GM12878 (cell line): ENCODE measurements around the gene S100A4. TPM values are rescaled to one million over a fixed set of nuclear protein-coding genes. Genes with fewer than 3 reads are reported as not detected.

Experiments used
- ATAC-seq: fragments of 200-7000 bp; cut with Tn5 transposase; 3 replicates; pipeline ENCODE4 v1.9.1; 2020; ENCODE audit warnings: mild to moderate bottlenecking, moderate library complexity
- BruUV-seq: library from RNA; stranded (reverse); fragments of 400-500 nt; replicated peaks from 2 replicates; lab custom pipeline; 2021; lab: Mats Ljungman, UMichigan
- CTCF ChIA-PET: fragments of 300-600 bp; sonication (Branson Sonifier 250); formaldehyde crosslinking; extraction: SDS; loops from one replicate; lab custom pipeline; 2021; ENCODE audit warnings: inconsistent platforms; lab: Yijun Ruan, JAX
- POLR2A ChIA-PET: fragments of 350-600 bp; formaldehyde crosslinking; extraction: SDS; loops from one replicate; lab custom pipeline; 2021; ENCODE audit warnings: inconsistent platforms; lab: Charles Lee
- RAD21 ChIA-PET: fragments of 300-600 bp; sonication (Branson Sonifier 250); formaldehyde crosslinking; loops from one replicate; lab custom pipeline; 2023; ENCODE audit warnings: antibody characterized with exemption; ENCODE audit not compliant: unreplicated experiment; lab: Charles Lee
- SMC1A ChIA-PET: fragments of 300-600 bp; sonication (Branson Sonifier 250); formaldehyde crosslinking; loops from one replicate; lab custom pipeline; 2023; ENCODE audit not compliant: unreplicated experiment, uncharacterized antibody; lab: Charles Lee
- DNase-seq: peaks from one replicate; pipeline ENCODE4 v3.0.0-alpha.2; 2011; ENCODE audit warnings: low read depth, low spot score
- FAIRE-seq: peaks from 3 replicates; lab custom pipeline; 2011; peaks lifted over from hg19 to GRCh38; lab: Jason Lieb, UNC
- H2AFZ ChIP-seq: 2 replicates; pipeline ENCODE4 v1.6.0; 2011; ENCODE audit warnings: low read depth, low read length, control low read depth; ENCODE audit not compliant: control insufficient read depth
- H3K27ac ChIP-seq: 2 replicates; pipeline ENCODE4 v1.5.1; 2011; ENCODE audit warnings: control low read depth; ENCODE audit not compliant: control insufficient read depth, insufficient read depth
- H3K27me3 ChIP-seq, 2 experiments: replicated peaks in 1 of 2; 2 replicates each; pipeline versions ENCODE4 v1.6.0 to v1.6.1; 2011; ENCODE audit warnings: low read length in 1 of 2; ENCODE audit not compliant: control insufficient read depth in 2 of 2, insufficient read depth in 2 of 2
- H3K36me3 ChIP-seq, 2 experiments: 2 replicates each; pipeline ENCODE4 v1.5.1; 2011; ENCODE audit warnings: low read length in 1 of 2; ENCODE audit not compliant: control insufficient read depth in 2 of 2, insufficient read depth in 2 of 2
- H3K4me1 ChIP-seq: 2 replicates; pipeline ENCODE4 v1.6.1; 2011; ENCODE audit warnings: mild to moderate bottlenecking, low read length, moderate library complexity, mixed read lengths; ENCODE audit not compliant: control insufficient read depth, insufficient read depth
- H3K4me2 ChIP-seq: 2 replicates; pipeline ENCODE4 v1.6.0; 2011; ENCODE audit warnings: control low read depth; ENCODE audit not compliant: control insufficient read depth, insufficient read depth
- H3K4me3 ChIP-seq: fragments of 200-600 bp; sonication (generic); 2 replicates; pipeline ENCODE4 v1.5.1; 2016
- H3K79me2 ChIP-seq: 2 replicates; pipeline ENCODE4 v1.6.0; 2011; ENCODE audit warnings: low read length; ENCODE audit not compliant: control insufficient read depth, insufficient read depth
- H3K9ac ChIP-seq: 2 replicates; pipeline ENCODE4 v1.8.0; 2011; ENCODE audit warnings: low read length, control low read depth, mixed read lengths; ENCODE audit not compliant: control insufficient read depth, insufficient read depth
- H3K9me3 ChIP-seq: replicated peaks from 3 replicates; pipeline ENCODE4 v1.5.1; 2011; ENCODE audit warnings: mild to moderate bottlenecking, low read length; ENCODE audit not compliant: control insufficient read depth, insufficient read depth
- H4K20me1 ChIP-seq: 2 replicates; pipeline ENCODE4 v1.6.0; 2011; ENCODE audit not compliant: control insufficient read depth, insufficient read depth
- CEBPZ ChIP-seq: fragments of 150-350 bp; IDR thresholded peaks from 2 replicates; pipeline ENCODE4 v1.6.1; 2016; ENCODE audit warnings: low read depth, low read length
- ESRRA ChIP-seq: IDR thresholded peaks from 2 replicates; pipeline ENCODE4 v1.6.1; 2012; ENCODE audit warnings: mild to moderate bottlenecking, low read length, improper control_type of control experiment
- FOS ChIP-seq: IDR thresholded peaks from 3 replicates; pipeline ENCODE4 v1.6.1; 2011; ENCODE audit warnings: borderline replicate concordance; ENCODE audit not compliant: insufficient read length; ENCODE audit errors: extremely low read depth
- HDAC2 ChIP-seq: fragments of 200-600 bp; sonication (generic); IDR thresholded peaks from 2 replicates; pipeline ENCODE4 v1.6.1; 2017
- MYC ChIP-seq: IDR thresholded peaks from 2 replicates; pipeline ENCODE4 v1.6.1; 2011; ENCODE audit warnings: mild to moderate bottlenecking, low read length, moderate library complexity, inconsistent platforms; ENCODE audit not compliant: insufficient read depth, insufficient replicate concordance, insufficient read length, severe bottlenecking
- NR2F1 ChIP-seq: fragments of 450-650 bp; conservative IDR thresholded peaks from 2 replicates; pipeline ENCODE4 v1.6.1; 2017; ENCODE audit warnings: mild to moderate bottlenecking
- NRF1 ChIP-seq: conservative IDR thresholded peaks from 2 replicates; pipeline ENCODE4 v1.6.1; 2011; ENCODE audit warnings: mild to moderate bottlenecking, low read depth, low read length, improper control_type of control experiment
- RB1 ChIP-seq: fragments of 450-650 bp; formaldehyde crosslinking; IDR thresholded peaks from 2 replicates; pipeline ENCODE4 v1.6.1; 2017; ENCODE audit warnings: mild to moderate bottlenecking, borderline replicate concordance
- SKIL ChIP-seq: fragments of 450-650 bp; IDR thresholded peaks from 2 replicates; pipeline ENCODE4 v1.6.1; 2017; ENCODE audit warnings: mild to moderate bottlenecking, low read depth, inconsistent platforms; ENCODE audit not compliant: poor library complexity, severe bottlenecking
- WGBS: methylation state at CpG from one replicate; pipeline ENCODE4 v1.1.6; 2016; ENCODE audit warnings: low lambda C conversion rate; ENCODE audit not compliant: insufficient replicate concordance, insufficient coverage; ENCODE audit errors: missing lambda C conversion rate; 5-methylcytosine and 5-hydroxymethylcytosine counted together
- in situ Hi-C: fragments of 300-500 bp; cut with MboI; formaldehyde crosslinking; loops from 9 replicates; pipeline ENCODE4 v1.14.3; 2018; ENCODE audit warnings: mixed read lengths
- intact Hi-C: fragments of 100-400 bp; cut with micrococcal nuclease; formaldehyde crosslinking; loops from one replicate; pipeline ENCODE4 v1.14.2; 2022; ENCODE audit not compliant: unreplicated experiment
- polyA plus RNA-seq, 11 experiments: library from polyadenylated mRNA; depleted of rRNA in 4 of 11; unstranded in 6 of 11; stranded (reverse) in 5 of 11; fragments of >200 nt; fragmentation: Nextera tagmentation in 4 of 11; fragmentation: Illumina TruSeq in 1 of 11; extraction: Ambion mirVana in 4 of 11; extraction: Trizol in 1 of 11; gene quantifications; 1 replicate in 1 of 11; 2 replicates in 10 of 11; pipeline versions ENCODE4 v1.2.1 to v1.2.3, GENCODE V29; 2011 to 2016; ENCODE audit warnings: inconsistent platforms in 2 of 11, missing spikeins in 2 of 11, low read depth in 1 of 11
- total RNA-seq, 4 experiments: library from RNA; depleted of rRNA in 3 of 4; stranded (reverse); fragments of >200 nt in 3 of 4; fragmentation: Illumina TruSeq in 1 of 4; extraction: Trizol in 1 of 4; gene quantifications; 2 replicates each; pipeline versions ENCODE4 v1.2.1 to v1.2.3, GENCODE V29; 2013 to 2021

S100A4 gene
- total and polyA plus RNA-seq, 10 of the 15 experiments (the other 5 are each of a cell fraction or from before 2014, with no cell fraction given) = 4.3 to 104 (median 27.3) TPM

GRCh38 chr1:153570874-153571273 is 25.3 kb upstream of the S100A4 start:
- Histone ChIP-seq H2AFZ (no peak overlapping the region), H3K4me3 (no peak overlapping the region), H3K79me2 (no peaks in the 10 kb centered on the region), H3K4me1 (peaks cover 17% of the 10 kb centered on the region), H3K9ac (no peak overlapping the region), H3K27ac (no peak overlapping the region), H3K9me3 (no peaks in the 10 kb centered on the region), H3K27me3 (no peaks in the 10 kb centered on the region), H4K20me1 (no peaks in the 10 kb centered on the region), H3K4me2 (no peak overlapping the region), H3K36me3 (no peaks in the 10 kb centered on the region)
- ChIA-PET CTCF (interaction anchor here (0.8 to 7.5 kb wide), 15 partner anchors 9 to 176 kb away, joined by 3 to 216 read pairs (median 12); partner anchors contain the start of genes CHTOP, ILF2, S100A14 and S100A5), SMC1A (interaction anchor here (0.6 to 4.0 kb wide), 8 partner anchors 10 to 114 kb away, joined by 3 to 72 read pairs (median 7); partner anchors contain the start of genes CHTOP, S100A1, S100A13 and S100A6), POLR2A (interaction anchor here (0.6 to 0.7 kb wide), 3 partner anchors 392 to 415 kb away, joined by 3 to 5 read pairs (median 5); partner anchors contain the start of gene SLC39A1), RAD21 (interaction anchor here (0.6 to 5.2 kb wide), 7 partner anchors 14 to 587 kb away, joined by 3 to 74 read pairs (median 8); partner anchors contain the start of genes S100A14 and S100A6)
- DNase-seq = no peak
- BruUV-seq = no TSS peak
- no peak for ATAC-seq
- FAIRE-seq = no peak
- intact Hi-C loops = loop anchor here (5.0 kb wide), 1 partner anchor 101 kb away; the partner anchor contains the start of gene ILF2
- in situ Hi-C loops = no loop called here
- WGBS = 97% methylated on average over 5 of the region's 5 CpGs
- no peak for TF ChIP-seq FOS
- no peak for TF ChIP-seq MYC
- no peak for TF ChIP-seq CEBPZ
- no peak for TF ChIP-seq NR2F1
- no peak for TF ChIP-seq NRF1
- no peak for TF ChIP-seq RB1
- no peak for TF ChIP-seq HDAC2
- TF ChIP-seq ESRRA = no peak
- TF ChIP-seq SKIL = no peak
